Nephron (organoid): ENCODE data around the gene RNF123.

Source experiments
- H3K27ac Mint-ChIP-seq, 3 experiments: 2 replicates each; pipeline ENCODE4 v1.8.0; 2020; ENCODE audit warnings: mixed read lengths in 3 of 3, mild to moderate bottlenecking in 2 of 3, moderate library complexity in 1 of 3
- H3K27me3 Mint-ChIP-seq: 2 replicates; pipeline ENCODE4 v1.8.0; 2021; ENCODE audit warnings: low read depth, mild to moderate bottlenecking, moderate library complexity, mixed read lengths
- H3K36me3 Mint-ChIP-seq: 2 replicates; pipeline ENCODE4 v1.8.0; 2020; ENCODE audit warnings: low read depth, mixed read lengths
- H3K4me1 Mint-ChIP-seq: 2 replicates; pipeline ENCODE4 v1.8.0; 2020; ENCODE audit warnings: mixed read lengths
- H3K4me3 Mint-ChIP-seq, 3 experiments: 2 replicates each; pipeline ENCODE4 v1.8.0; 2020; ENCODE audit warnings: mild to moderate bottlenecking in 3 of 3, mixed read lengths in 3 of 3, moderate library complexity in 2 of 3
- H3K9me3 Mint-ChIP-seq: 2 replicates; pipeline ENCODE4 v1.8.0; 2020; ENCODE audit warnings: mixed read lengths
- TF ChIP-seq, protein P1 (sequence below), 3 experiments: fragments of 200-600 bp; sonication (generic); IDR thresholded peaks; one replicate each; pipeline ENCODE4 v1.5.0; 2021; ENCODE audit warnings: antibody characterized with exemption in 3 of 3; ENCODE audit not compliant: unreplicated experiment in 3 of 3

Gene RNF123

DNA sequence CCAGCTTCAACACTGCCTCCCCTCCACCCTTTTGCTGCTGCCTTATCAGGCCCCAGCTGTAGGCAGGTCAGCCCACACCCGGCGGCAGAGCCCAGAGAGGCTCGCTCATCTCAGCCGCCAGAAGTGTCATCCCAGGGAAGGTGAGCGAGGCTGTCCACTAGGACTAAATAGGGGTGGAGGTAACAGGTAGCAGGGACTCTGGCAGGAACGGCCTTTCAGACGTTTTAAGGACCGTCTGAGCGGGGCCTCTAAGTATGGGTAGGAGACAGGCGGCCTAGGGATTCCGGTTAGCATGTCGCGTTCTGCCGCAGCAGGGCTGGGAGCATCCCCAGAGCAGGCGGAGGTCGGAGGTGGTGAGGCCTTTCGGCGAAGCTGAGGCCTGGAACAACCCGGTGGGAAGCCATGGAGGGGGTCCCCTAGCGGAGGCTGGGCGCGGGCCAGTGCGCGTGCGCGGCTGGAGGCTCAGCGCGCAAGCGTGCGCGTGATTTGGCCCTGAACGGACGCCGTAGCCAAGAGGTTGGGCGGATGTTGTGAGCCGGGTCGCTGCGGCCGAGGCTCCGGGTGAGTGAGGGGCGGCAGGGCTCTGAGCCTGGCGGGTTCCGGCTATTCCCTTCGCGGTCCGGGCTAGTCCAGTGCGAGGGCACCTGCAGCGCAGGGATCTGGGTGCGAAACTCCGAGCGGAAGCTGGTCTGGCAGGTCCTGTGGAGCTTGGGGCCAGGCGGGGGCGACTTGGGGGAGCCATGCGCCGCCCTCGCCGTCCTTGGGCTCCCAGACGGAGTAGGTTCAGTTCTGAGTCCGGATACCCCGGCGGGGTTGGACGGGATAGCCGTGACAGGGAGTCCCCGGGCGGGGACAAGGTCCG lies at the start of gene RNF123, which contains the start of gene MST1:
Gene RNF123 (plus strand): TSS at position 512 of the 862 bp plus-strand sequence. CDS start 1,609 bp downstream, outside the sequence.
Gene MST1 (minus strand): TSS at position 429 of the 862 bp plus-strand sequence. CDS start 783 bp downstream, outside the sequence.
- peaks cover 4% of the 10 kb centered on the region for H3K27me3 Mint-ChIP-seq
- H3K36me3 Mint-ChIP-seq, result no peaks in the 10 kb centered on the region
- TF ChIP-seq, protein P1, sequence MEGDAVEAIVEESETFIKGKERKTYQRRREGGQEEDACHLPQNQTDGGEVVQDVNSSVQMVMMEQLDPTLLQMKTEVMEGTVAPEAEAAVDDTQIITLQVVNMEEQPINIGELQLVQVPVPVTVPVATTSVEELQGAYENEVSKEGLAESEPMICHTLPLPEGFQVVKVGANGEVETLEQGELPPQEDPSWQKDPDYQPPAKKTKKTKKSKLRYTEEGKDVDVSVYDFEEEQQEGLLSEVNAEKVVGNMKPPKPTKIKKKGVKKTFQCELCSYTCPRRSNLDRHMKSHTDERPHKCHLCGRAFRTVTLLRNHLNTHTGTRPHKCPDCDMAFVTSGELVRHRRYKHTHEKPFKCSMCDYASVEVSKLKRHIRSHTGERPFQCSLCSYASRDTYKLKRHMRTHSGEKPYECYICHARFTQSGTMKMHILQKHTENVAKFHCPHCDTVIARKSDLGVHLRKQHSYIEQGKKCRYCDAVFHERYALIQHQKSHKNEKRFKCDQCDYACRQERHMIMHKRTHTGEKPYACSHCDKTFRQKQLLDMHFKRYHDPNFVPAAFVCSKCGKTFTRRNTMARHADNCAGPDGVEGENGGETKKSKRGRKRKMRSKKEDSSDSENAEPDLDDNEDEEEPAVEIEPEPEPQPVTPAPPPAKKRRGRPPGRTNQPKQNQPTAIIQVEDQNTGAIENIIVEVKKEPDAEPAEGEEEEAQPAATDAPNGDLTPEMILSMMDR (IDR thresholded peaks at IDR 0.05; ENCODE audit: unreplicated experiment in 3 of 3), result peak in 2 of 3 experiments; percentile 30 to 48
- H3K4me3 Mint-ChIP-seq, result peak within 1 kb of the TSS; percentile 94 to 98 (median 97)
- H3K4me1 Mint-ChIP-seq, result peaks cover 31% of the 10 kb centered on the region
- peak within 1 kb of the TSS; percentile 92 to 97 (median 97) for H3K27ac Mint-ChIP-seq
- H3K9me3 Mint-ChIP-seq, result no peaks in the 10 kb centered on the region

- Mint-ChIP-seq H3K27me3 (no peaks in the 10 kb centered on the region), H3K36me3 (no peaks in the 10 kb centered on the region), H3K4me3 (no peak overlapping the region), H3K9me3 (no peaks in the 10 kb centered on the region), H3K27ac (no peak overlapping the region), H3K4me1 (no peaks in the 10 kb centered on the region)
- TF ChIP-seq, protein P1 (IDR thresholded peaks at IDR 0.05; ENCODE audit: unreplicated experiment in 3 of 3), result no peak
Observed at GRCh38 chr3:49641292-49641691, 48.1 kb upstream of the RNF123 start.

GRCh38 chr3:49641921-49642707 lies 47.2 kb upstream of the RNF123 start:
- Mint-ChIP-seq H3K9me3 (no peaks in the 10 kb centered on the region), H3K4me3 (no peak overlapping the region), H3K27ac (no peak overlapping the region), H3K27me3 (no peaks in the 10 kb centered on the region), H3K36me3 (no peaks in the 10 kb centered on the region), H3K4me1 (no peaks in the 10 kb centered on the region)
- TF ChIP-seq, protein P1 (IDR thresholded peaks at IDR 0.05; ENCODE audit: unreplicated experiment in 3 of 3), result no peak

- Mint-ChIP-seq H3K27me3 (no peaks in the 10 kb centered on the region), H3K4me1 (no peaks in the 10 kb centered on the region), H3K4me3 (no peak overlapping the region), H3K36me3 (no peaks in the 10 kb centered on the region), H3K9me3 (no peaks in the 10 kb centered on the region), H3K27ac (no peak overlapping the region)
- TF ChIP-seq, protein P1 (IDR thresholded peaks at IDR 0.05; ENCODE audit: unreplicated experiment in 3 of 3), result no peak
Observed at GRCh38 chr3:49642708-49643145, 46.6 kb upstream of the RNF123 start.

- no peaks in the 10 kb centered on the region for H3K4me1 Mint-ChIP-seq
- no peak overlapping the region for H3K27ac Mint-ChIP-seq
- no peaks in the 10 kb centered on the region for H3K27me3 Mint-ChIP-seq
- H3K4me3 Mint-ChIP-seq, result no peak overlapping the region
- TF ChIP-seq, protein P1 (IDR thresholded peaks at IDR 0.05; ENCODE audit: unreplicated experiment in 3 of 3), result no peak
- H3K9me3 Mint-ChIP-seq, result no peaks in the 10 kb centered on the region
- H3K36me3 Mint-ChIP-seq, result no peaks in the 10 kb centered on the region
Observed at GRCh38 chr3:49644684-49645083, 44.7 kb upstream of the RNF123 start.
